ENCODE results near the gene RABGEF1. TPM values are rescaled to one million over a fixed set of nuclear protein-coding genes. Genes with fewer than 3 reads are reported as not detected.
"Not testable (repeated sequence)": the region's sequence is repeated elsewhere in the genome, so short reads cannot be mapped to it uniquely, and the experiment has no call there.

Gene RABGEF1
- total RNA-seq: 18.6 and 19.4 TPM in 2 replicates
- long read RNA-seq, full-length matches to known transcripts: 26 of 75 reads
- long read RNA-seq, partial matches to known transcripts: 2 of 75 reads
- long read RNA-seq, other reads (novel, unspliced or antisense): 47 of 75 reads

DNA sequence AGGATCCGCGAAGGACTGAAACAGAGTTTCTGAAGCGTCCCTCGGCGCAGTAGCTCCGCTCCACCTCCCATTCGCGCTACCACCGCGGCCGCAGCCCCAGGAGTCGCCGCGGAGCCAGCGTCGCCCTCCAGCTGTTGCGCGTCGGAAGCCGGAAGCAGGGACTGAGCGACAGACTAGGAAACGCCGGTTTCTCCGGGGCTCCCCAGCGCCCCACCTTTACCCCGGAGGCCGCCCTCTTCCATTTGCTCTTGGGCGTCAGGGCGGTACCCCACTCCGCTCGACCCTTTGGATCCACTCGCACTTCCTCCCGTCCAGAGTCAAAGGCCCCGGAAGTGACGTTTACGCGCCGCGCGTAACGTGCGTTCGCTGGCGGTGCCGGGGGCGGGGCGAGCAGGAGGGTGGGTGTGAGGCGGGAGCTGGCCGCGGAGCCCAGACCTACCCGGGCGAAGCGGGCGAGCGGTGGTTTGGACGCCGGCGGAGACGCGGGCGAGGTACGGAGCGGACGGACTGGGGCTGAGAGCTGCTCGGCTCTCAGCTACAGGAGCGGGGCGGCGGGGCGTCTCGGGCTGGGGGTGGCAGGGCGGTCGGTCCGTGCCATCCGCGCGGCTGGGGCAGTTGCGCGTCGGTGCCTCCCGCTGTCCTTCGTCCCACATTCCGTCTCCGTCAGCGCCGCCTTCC lies at the start of gene RABGEF1:
Gene RABGEF1 (plus strand): TSS at position 432 of the 678 bp plus-strand sequence. CDS start 31,167 bp downstream, outside the sequence.
- H3K4me1 Mint-ChIP-seq (ENCODE audit: low read depth): peaks cover 10% of the 10 kb centered on the region
- peaks cover 10% of the 10 kb centered on the region for H3K9me3 Mint-ChIP-seq (ENCODE audit: low read depth)
- peak within 1 kb of the TSS; percentile 93 for H3K4me3 Mint-ChIP-seq (ENCODE audit: low read depth)
- H3K36me3 Mint-ChIP-seq (ENCODE audit: insufficient read depth): peaks cover 15% of the 10 kb centered on the region
- peak; percentile 90 for DNase-seq (ENCODE audit: low spot score, unreplicated experiment)
- H3K27me3 Mint-ChIP-seq: no peaks in the 10 kb centered on the region
- H3K27ac Mint-ChIP-seq: peak within 1 kb of the TSS; percentile 98
- TF ChIP-seq, protein P1, sequence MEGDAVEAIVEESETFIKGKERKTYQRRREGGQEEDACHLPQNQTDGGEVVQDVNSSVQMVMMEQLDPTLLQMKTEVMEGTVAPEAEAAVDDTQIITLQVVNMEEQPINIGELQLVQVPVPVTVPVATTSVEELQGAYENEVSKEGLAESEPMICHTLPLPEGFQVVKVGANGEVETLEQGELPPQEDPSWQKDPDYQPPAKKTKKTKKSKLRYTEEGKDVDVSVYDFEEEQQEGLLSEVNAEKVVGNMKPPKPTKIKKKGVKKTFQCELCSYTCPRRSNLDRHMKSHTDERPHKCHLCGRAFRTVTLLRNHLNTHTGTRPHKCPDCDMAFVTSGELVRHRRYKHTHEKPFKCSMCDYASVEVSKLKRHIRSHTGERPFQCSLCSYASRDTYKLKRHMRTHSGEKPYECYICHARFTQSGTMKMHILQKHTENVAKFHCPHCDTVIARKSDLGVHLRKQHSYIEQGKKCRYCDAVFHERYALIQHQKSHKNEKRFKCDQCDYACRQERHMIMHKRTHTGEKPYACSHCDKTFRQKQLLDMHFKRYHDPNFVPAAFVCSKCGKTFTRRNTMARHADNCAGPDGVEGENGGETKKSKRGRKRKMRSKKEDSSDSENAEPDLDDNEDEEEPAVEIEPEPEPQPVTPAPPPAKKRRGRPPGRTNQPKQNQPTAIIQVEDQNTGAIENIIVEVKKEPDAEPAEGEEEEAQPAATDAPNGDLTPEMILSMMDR (IDR thresholded peaks at IDR 0.05; ENCODE audit: unreplicated experiment): no peak

DNA sequence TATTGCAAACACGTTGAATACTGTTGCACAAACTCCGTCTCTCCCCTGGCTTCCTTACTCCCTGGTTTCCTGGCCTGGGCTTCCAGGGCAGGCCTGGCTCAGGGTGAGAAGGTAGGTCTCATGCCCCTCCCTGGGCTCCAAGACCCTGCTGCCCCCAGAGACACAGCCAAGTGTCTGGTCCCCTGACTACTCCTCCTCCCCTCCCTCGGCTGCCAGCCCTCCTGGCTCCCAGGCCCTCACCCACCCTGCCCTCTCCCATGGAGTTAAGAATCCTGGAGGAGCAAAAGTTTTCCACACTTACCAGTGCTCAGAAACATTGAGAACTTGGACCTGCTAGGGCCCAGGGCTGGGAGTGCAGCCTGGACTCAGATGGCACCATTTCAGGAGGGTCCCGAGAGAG lies 47.2 kb upstream of the RABGEF1 start:
- Mint-ChIP-seq H3K9me3 (ENCODE audit: low read depth) (peaks cover 2% of the 10 kb centered on the region), H3K4me1 (ENCODE audit: low read depth) (no peaks in the 10 kb centered on the region), H3K27ac (no peak overlapping the region), H3K27me3 (no peaks in the 10 kb centered on the region), H3K4me3 (ENCODE audit: low read depth) (no peak overlapping the region), H3K36me3 (ENCODE audit: insufficient read depth) (peaks cover 7% of the 10 kb centered on the region)
- DNase-seq (ENCODE audit: low spot score, unreplicated experiment): no peak
- TF ChIP-seq, protein P1 (IDR thresholded peaks at IDR 0.05; ENCODE audit: unreplicated experiment): no peak

DNA sequence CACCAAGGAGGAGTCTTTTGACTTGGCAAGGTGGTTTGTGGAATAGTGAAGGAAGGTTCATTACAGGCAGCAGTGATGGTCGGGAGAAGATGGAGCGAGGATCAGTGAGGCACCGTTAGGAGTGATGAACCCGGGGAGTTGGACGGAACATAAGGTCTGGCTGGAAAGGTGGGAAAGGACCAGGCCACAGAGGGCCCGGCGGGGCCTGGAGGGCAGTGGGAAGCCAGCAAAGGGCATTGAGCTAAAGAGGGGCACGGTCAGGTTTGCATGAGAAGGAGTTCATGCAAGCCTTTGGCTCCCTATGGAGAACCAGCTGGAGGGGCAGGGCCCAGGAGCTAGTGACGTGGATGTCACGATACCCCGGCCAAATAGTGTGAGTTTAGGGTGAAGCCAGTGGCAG lies 46.2 kb upstream of the RABGEF1 start:
- Mint-ChIP-seq H3K27me3 (no peaks in the 10 kb centered on the region), H3K4me1 (ENCODE audit: low read depth) (no peaks in the 10 kb centered on the region), H3K36me3 (ENCODE audit: insufficient read depth) (peaks cover 4% of the 10 kb centered on the region), H3K9me3 (ENCODE audit: low read depth) (no peaks in the 10 kb centered on the region), H3K4me3 (ENCODE audit: low read depth) (no peak overlapping the region), H3K27ac (no peak overlapping the region)
- DNase-seq (ENCODE audit: low spot score, unreplicated experiment): no peak
- TF ChIP-seq, protein P1 (IDR thresholded peaks at IDR 0.05; ENCODE audit: unreplicated experiment): no peak

DNA sequence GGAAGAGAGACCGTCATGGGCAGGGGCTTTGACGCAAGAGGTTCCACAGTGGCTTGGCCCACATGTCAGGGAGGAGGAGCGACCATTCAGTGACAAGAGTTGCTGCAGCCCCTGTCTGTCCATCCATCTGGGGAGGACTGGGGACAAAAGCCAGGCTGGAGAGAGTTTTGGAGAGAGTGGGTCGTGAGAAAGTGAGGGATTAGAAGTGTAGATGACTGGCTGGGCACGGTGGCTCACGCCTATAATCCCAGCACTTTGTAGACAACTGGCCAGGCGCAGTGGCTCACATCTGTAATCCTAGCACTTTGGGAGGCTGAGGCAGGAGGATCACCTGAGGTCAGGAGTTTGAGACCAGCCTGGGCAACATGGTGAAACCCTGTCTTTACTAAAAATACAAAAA lies 45.1 kb upstream of the RABGEF1 start:
- not testable (repeated sequence) for H3K36me3 Mint-ChIP-seq (ENCODE audit: insufficient read depth); H3K4me3 Mint-ChIP-seq (ENCODE audit: low read depth); DNase-seq (ENCODE audit: low spot score, unreplicated experiment); H3K4me1 Mint-ChIP-seq (ENCODE audit: low read depth); H3K9me3 Mint-ChIP-seq (ENCODE audit: low read depth); H3K27me3 Mint-ChIP-seq
- H3K27ac Mint-ChIP-seq: peak overlapping the region; percentile 30

DNA sequence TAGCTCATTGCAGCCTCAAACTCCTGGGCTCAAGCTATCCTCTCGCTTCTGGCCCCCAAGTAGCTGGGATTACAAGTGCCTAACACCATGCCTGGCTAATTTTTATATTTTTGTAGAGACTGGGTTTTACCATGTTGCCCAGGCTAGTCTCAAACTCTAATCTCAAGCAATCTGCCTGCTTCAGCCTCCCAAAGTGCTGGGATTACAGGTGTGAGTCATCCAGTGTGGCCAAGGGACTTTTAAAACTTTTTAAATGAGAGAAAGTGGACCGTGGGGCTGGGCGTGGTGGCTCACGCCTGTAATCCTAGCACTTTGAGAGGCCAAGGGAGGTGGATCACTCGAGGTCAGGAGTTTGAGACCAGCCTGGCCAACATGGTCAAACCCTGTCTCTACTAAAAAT lies 44.4 kb upstream of the RABGEF1 start:
- H3K36me3 Mint-ChIP-seq (ENCODE audit: insufficient read depth); H3K27me3 Mint-ChIP-seq; H3K27ac Mint-ChIP-seq; H3K9me3 Mint-ChIP-seq (ENCODE audit: low read depth); H3K4me1 Mint-ChIP-seq (ENCODE audit: low read depth); DNase-seq (ENCODE audit: low spot score, unreplicated experiment); H3K4me3 Mint-ChIP-seq (ENCODE audit: low read depth): not testable (repeated sequence)

DNA sequence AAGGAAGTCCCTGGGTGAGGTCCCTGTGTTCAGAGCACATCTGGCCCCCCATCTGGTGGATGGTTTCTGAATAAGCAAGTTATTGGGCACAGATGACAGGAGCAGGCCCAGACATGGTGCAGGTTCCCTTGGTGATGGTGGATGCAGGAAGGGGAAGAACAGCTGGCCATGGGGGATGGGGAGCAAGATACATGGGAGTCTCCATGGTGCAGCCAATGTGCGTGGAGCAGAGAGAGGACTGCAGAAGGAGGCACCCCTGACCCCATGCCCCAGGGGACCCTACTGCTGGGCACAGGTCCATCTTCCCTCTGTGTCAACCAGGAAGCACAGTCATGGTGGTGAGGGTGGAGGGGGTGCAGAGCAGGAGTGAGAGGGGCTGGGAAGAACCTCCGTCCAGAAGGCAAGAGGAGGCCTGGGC lies 43.8 kb upstream of the RABGEF1 start:
- no peak overlapping the region for H3K27ac Mint-ChIP-seq
- no peaks in the 10 kb centered on the region for H3K27me3 Mint-ChIP-seq
- H3K9me3 Mint-ChIP-seq (ENCODE audit: low read depth): no peaks in the 10 kb centered on the region
- no peak for DNase-seq (ENCODE audit: low spot score, unreplicated experiment)
- no peak overlapping the region for H3K4me3 Mint-ChIP-seq (ENCODE audit: low read depth)
- no peaks in the 10 kb centered on the region for H3K4me1 Mint-ChIP-seq (ENCODE audit: low read depth)
- TF ChIP-seq, protein P1 (IDR thresholded peaks at IDR 0.05; ENCODE audit: unreplicated experiment): no peak
- peaks cover 4% of the 10 kb centered on the region for H3K36me3 Mint-ChIP-seq (ENCODE audit: insufficient read depth)
